ENCODE results near the gene VEZF1.
A peak's percentile ranks its signal among the peaks of the same experiment; 100 is the strongest.
"Not testable (repeated sequence)": the region's sequence is repeated elsewhere in the genome, so short reads cannot be mapped to it uniquely, and the experiment has no call there.

Gene VEZF1

GRCh38 chr17:57971572-57971971 is 16.5 kb downstream of the VEZF1 start:
- DNase-seq = no peak

DNA sequence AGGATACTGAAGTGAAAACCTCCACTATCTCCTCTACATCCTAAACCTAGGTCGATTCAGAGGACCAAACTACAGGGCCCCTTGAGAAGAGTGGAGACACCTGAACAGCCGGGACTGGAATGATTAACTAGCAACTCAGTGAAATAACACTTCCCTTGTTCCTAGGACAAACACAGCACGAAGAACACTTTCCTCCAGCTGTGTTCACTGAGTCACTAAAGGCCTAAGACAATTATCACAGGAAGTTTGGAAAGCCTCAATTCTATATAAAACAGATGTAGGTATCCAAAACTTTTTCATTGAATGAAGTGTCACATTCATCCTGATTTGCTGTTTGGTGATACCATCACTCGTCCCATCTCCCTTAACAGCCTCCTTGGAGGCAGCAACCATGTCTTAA is 17.3 kb downstream of the VEZF1 start:
- DNase-seq = no peak

GRCh38 chr17:57968456-57968855 is 19.6 kb downstream of the VEZF1 start:
- no peak for DNase-seq

- DNase-seq = no peak
Measured at GRCh38 chr17:57966875-57967274, 21.2 kb downstream of the VEZF1 start.

- no peak for DNase-seq
Measured at GRCh38 chr17:57966246-57966645, 21.8 kb downstream of the VEZF1 start.

GRCh38 chr17:57965521-57966160 is 22.4 kb downstream of the VEZF1 start:
- DNase-seq = no peak

DNA sequence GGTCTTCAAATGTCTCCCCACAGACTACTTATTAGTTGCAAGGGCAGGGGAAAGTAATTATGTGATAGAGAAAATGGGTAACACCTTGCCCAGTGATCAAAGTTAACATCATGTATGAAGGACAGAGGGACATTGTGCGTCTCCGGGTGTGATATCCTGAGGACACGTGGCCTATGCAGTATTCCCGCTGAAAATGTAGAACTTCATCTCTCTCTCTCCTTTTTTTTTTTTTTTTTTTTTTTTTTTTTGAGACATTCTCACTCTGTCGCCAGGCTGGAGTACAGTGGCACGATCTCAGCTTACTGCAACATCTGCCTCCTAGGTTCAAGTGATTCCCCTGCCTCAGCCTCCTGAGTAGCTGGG is 24.9 kb downstream of the VEZF1 start:
- DNase-seq = no peak

GRCh38 chr17:57962279-57963148 is 25.5 kb downstream of the VEZF1 start:
- no peak for DNase-seq

DNA sequence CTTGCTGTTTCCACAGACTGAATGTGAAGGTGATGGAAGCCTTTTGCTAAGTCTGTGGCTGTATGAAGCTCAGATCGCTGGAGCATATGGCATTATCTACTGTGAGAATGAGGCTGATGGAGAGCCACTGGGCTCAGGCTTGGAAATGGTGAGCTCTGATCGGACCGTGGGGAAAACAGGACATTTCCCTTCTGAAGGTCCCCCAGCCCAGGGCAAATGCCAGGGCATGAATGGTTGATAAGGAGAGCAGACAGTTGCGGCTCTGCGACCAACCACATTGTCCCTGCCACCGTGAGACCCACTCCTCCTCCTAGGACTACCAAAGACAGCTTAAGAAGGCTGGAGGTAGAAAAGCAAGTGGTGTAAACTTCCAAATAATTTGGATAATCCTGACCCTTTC is 28.1 kb downstream of the VEZF1 start:
- DNase-seq = no peak

GRCh38 chr17:57958391-57958790 is 29.7 kb downstream of the VEZF1 start:
- DNase-seq = not testable (repeated sequence)

DNA sequence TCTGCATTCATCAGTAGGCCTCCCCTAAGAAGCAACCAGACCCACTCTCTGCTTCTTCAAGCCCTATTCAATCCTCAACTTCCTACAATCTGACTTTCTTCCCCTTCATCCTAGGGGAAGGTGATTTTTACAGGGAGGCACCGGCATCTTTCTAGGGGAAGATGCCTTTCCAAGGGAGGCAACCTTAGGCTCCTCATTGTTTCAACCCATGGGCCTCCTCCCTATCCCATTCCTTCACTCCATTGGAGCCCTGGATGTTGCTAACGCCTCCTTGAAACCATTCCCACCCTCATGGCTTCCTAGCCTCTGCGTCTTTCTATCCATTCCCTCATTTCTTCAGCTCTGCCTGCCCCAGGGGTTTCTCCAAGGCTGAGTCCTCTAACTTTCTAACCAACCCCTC is 30.2 kb downstream of the VEZF1 start:
- DNase-seq = no peak

GRCh38 chr17:57957120-57957850 is 30.8 kb downstream of the VEZF1 start:
- DNase-seq = no peak

DNA sequence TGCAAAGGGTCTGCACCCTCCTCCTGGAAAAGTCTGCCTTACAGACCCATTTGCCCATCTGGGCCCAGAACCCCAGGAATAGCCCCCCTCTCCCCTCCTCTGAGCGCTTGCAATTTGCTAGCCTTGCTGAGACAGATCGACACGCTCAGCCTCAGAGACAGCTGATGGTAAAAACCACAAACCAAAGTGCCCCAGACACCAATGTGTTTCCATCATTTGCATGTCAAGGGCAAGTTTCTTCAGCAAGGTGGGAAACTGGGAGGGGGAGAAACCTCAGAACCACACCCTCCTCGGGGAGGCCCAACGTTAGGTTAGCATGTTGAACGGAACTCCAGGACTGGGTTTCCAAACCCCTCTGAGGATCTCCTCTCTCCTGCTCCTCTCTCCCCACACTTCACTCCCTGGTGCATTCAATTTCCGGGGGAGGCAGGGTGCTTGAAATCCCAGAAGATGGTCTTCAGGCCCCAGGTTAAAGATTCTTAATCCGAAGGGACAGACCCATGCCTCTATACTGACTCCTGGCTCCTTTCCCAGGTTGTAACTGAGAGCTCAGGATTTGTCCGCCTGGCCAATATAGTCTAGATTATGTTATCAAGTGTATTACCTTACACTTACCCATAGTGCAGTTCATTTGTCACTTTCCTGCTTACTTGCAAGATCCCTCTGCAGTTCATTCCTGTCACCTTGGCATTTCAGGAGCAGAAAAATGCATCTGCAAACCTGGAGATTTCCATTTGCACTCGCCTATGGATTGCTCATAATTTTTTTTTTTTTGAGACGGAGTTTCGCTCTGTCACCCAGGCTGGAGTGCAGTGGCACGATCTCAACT is 31.5 kb downstream of the VEZF1 start:
- no peak for DNase-seq

- DNase-seq = peak; percentile 63
Measured at GRCh38 chr17:57955183-57955931, 32.7 kb downstream of the VEZF1 start, which contains the start of gene CUEDC1. Gene CUEDC1, minus strand, starts transcription at chr17:57955412. Its CDS starts 69,848 bp downstream, at chr17:57885564.

- peak; percentile 72 for DNase-seq
Measured at GRCh38 chr17:57954397-57955182, 33.5 kb downstream of the VEZF1 start.

DNA sequence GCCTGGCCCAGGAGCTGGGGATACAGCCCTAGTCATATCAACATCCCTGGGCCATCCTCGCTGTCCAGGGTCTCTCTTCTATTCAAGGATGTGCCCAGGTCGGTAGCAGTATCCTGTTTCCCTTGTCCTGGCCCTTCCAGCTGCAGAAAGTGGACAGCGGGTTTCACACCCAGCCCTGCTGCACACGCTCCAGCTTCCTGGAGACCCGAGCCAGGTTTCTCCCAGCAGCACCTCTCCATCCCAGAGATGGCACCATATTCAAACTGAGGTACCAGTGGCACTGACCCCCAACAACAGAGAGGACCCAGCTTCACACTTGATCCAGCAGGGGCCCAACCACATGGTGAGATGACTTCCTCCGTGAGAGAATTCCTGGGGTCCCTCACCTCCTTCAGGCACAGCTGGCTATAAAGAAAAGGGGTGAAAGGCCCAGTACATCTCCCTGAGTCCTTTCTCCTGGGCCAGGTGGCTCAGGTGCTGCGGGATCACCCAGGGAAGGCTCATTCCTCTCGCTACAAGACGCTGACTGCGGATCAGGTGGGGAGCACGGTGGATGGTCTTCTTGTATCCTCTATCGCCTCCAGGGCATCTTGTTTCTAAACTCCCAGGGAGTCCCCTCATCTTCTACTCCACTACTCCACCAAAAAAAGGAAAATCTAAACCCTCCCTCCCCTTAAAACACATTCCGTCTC is 34.2 kb downstream of the VEZF1 start:
- no peak for DNase-seq

DNA sequence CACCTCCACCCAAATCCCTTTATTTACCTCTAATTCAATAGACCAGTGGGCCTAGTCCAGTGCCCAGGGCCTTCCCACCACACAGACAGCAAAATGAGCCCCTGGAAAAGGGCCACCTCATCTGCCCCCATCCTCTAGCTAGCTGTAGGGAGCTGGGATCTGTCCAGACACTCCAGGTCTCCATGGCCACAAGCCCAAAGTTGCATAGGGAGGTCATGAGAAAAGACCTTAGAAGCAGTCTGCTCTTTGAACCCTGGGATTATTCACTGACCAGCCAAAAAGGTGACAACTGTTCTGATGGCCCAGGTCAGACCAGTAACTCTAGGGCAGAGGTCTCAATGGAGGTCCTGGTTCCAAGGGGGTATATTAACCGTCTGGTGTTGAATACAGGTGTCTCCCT is 34.8 kb downstream of the VEZF1 start:
- no peak for DNase-seq

DNA sequence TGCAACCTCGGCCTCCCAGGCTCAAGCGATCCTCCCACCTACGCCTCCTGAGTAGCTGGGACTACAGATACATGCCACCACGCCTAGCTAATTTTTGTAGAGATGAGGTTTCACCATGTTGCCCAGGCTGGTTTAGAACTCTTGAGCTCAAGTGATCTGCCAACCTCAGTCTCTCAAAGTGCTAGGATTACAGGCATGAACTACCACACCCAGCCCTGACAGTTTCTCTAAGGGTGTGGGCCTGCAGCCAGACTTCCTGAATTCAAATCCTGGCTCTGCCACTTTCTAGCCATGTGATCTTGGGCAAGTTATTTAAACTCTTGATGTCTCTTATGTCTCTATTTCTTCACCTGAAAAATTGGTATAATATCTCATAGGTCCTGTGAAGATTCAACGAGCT is 38.4 kb downstream of the VEZF1 start:
- no peak for DNase-seq

DNA sequence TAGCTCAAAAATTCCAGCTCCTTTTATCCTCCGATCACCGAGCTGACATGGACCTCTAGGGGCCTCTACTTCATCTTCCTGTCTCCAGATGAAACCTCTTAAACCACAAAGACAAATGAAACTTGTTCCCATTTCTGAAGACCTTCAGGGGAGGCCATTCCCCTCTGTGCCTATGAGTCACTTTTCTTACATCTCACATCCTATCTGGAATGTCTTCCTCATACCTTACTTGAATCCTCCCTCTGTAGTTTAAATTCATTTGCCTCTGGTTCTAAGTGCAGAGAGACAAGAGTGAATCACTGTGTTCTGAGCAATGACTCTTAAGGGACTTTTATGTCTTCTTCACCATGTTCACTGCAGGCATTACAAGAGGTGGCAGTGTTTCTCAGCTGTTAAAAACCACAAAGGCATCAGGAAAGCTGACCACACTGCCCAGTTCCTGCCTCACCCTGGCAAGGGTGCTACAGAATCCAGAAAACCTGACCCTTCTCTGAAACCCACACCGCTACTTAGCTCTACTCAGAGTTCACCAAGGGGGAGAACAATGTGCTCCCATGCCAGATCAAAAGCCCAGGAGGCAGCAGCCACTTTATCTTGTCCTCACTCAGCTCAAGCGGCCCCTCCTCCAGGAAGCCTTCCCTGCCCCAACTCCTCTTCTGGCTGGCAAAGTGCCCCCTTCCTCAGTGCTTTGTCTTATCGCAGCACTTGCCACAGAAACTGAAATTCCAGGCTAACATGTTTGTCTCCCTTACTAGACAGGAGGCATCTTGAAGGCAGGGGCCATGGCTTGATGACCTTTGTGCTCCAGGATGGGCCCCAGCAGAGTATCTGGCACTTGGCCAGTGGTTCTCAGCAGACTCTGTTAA is 39.3 kb downstream of the VEZF1 start:
- DNase-seq = no peak

DNA sequence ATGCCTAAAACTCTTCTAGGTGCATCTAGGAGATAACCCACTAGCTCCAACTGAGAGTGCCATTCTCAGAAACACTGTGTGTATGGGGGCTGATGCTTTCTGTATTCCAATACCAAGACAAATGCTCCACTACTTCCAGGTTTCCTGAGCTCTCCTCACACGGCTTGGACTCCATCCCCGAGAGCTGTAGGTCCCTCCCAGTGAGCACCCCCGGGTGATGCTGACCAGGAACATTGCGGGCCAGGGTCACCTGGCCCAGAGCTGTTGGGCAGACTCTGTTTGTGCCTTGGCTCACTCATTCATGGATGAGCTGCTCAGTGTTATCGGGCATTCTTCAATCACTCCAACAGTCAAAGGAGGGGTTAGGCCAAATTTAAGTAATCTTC is 39.9 kb downstream of the VEZF1 start:
- no peak for DNase-seq
